HEK293 (cell line): Measurements from ENCODE around the gene ALKBH7.

Source experiments
- CTCF ChIA-PET: fragments of 350-600 bp; formaldehyde crosslinking; extraction: SDS; loops from one replicate; lab custom pipeline; 2021; ENCODE audit warnings: antibody characterized with exemption; lab: Yijun Ruan, JAX
- POLR2A ChIA-PET: fragments of 300-600 bp; formaldehyde crosslinking; extraction: SDS; loops from one replicate; lab custom pipeline; 2020; ENCODE audit warnings: antibody characterized with exemption, inconsistent platforms; lab: Yijun Ruan, JAX
- H3K27ac ChIP-seq: fragments of 200-500 bp; sonication (Bioruptor generic); 2 replicates; pipeline ENCODE4 v1.5.1; 2014; ENCODE audit warnings: low read depth, low read length, control low read depth, inconsistent platforms; ENCODE audit errors: extremely low read depth
- H3K36me3 ChIP-seq, 2 experiments: fragments of 200-500 bp in 1 of 2; sonication (Bioruptor generic) in 1 of 2; 1 replicate in 1 of 2; 2 replicates in 1 of 2; pipeline ENCODE4 v1.5.1; 2014 to 2017; ENCODE audit warnings: inconsistent platforms in 2 of 2, low read length in 2 of 2; ENCODE audit not compliant: control insufficient read depth in 2 of 2, insufficient read depth in 1 of 2
- H3K4me1 ChIP-seq: fragments of 200-500 bp; sonication (Bioruptor generic); 2 replicates; pipeline ENCODE4 v1.5.1; 2014; ENCODE audit warnings: mild to moderate bottlenecking, low read length, inconsistent platforms; ENCODE audit not compliant: control insufficient read depth, insufficient read depth
- H3K4me3 ChIP-seq: 2 replicates; pipeline ENCODE4 v1.5.1; 2011; ENCODE audit warnings: low read depth, mild to moderate bottlenecking, control low read depth, low read length, moderate library complexity
- H3K9me3 ChIP-seq: fragments of 200-500 bp; sonication (Bioruptor generic); 2 replicates; pipeline ENCODE4 v1.5.1; 2014; ENCODE audit warnings: low read depth, low read length, inconsistent platforms; ENCODE audit not compliant: control insufficient read depth, insufficient read depth
- CTCF ChIP-seq: fragments of 450-650 bp; formaldehyde crosslinking; IDR thresholded peaks from 2 replicates; pipeline ENCODE4 v1.5.1; 2016; ENCODE audit warnings: missing biosample characterization, missing genetic modification characterization
- HOXD13 ChIP-seq: sonication (generic); formaldehyde crosslinking; IDR thresholded peaks from 2 replicates; pipeline ENCODE4 v1.8.0; 2022; ENCODE audit warnings: missing genetic modification reagents, borderline replicate concordance
- MZF1 ChIP-seq: fragments of 450-650 bp; formaldehyde crosslinking; IDR thresholded peaks from 2 replicates; pipeline ENCODE4 v1.5.1; 2017; ENCODE audit warnings: missing biosample characterization, missing genetic modification characterization, borderline replicate concordance
- PRDM10 ChIP-seq: fragments of 450-650 bp; formaldehyde crosslinking; IDR thresholded peaks from 2 replicates; pipeline ENCODE4 v1.5.1; 2016; ENCODE audit warnings: missing biosample characterization, missing genetic modification characterization
- PRDM2 ChIP-seq: fragments of 450-650 bp; formaldehyde crosslinking; IDR thresholded peaks from 2 replicates; pipeline ENCODE4 v1.5.1; 2016; ENCODE audit warnings: missing biosample characterization, missing genetic modification characterization, borderline replicate concordance
- SCRT1 ChIP-seq: fragments of 450-650 bp; formaldehyde crosslinking; IDR thresholded peaks from 2 replicates; pipeline ENCODE4 v1.5.1; 2016; ENCODE audit warnings: missing biosample characterization, missing genetic modification characterization, borderline replicate concordance
- TCF7L2 ChIP-seq: IDR thresholded peaks from 2 replicates; pipeline ENCODE4 v1.6.1; 2011; ENCODE audit warnings: low read depth, mild to moderate bottlenecking, inconsistent platforms, low read length, moderate library complexity, borderline replicate concordance
- YY2 ChIP-seq: fragments of 450-650 bp; formaldehyde crosslinking; IDR thresholded peaks from 2 replicates; pipeline ENCODE4 v1.5.1; 2016; ENCODE audit warnings: missing biosample characterization, missing genetic modification characterization
- ZBTB20 ChIP-seq: fragments of 450-650 bp; formaldehyde crosslinking; IDR thresholded peaks from 2 replicates; pipeline ENCODE4 v1.5.1; 2016; ENCODE audit warnings: missing biosample characterization, missing genetic modification characterization
- ZBTB48 ChIP-seq: fragments of 450-650 bp; formaldehyde crosslinking; IDR thresholded peaks from 2 replicates; pipeline ENCODE4 v1.5.1; 2016; ENCODE audit warnings: missing biosample characterization, missing genetic modification characterization
- ZFP3 ChIP-seq: fragments of 450-650 bp; formaldehyde crosslinking; IDR thresholded peaks from 2 replicates; pipeline ENCODE4 v1.5.1; 2016; ENCODE audit warnings: low read depth, missing biosample characterization, missing genetic modification characterization
- ZFP37 ChIP-seq: fragments of 450-650 bp; formaldehyde crosslinking; IDR thresholded peaks from 2 replicates; pipeline ENCODE4 v1.5.1; 2016; ENCODE audit warnings: missing biosample characterization, missing genetic modification characterization
- ZIC2 ChIP-seq: fragments of 450-650 bp; formaldehyde crosslinking; IDR thresholded peaks from 2 replicates; pipeline ENCODE4 v1.5.1; 2016; ENCODE audit warnings: missing biosample characterization, missing genetic modification characterization
- ZNF169 ChIP-seq: fragments of 450-650 bp; formaldehyde crosslinking; IDR thresholded peaks from 2 replicates; pipeline ENCODE4 v1.5.1; 2016; ENCODE audit warnings: missing biosample characterization, missing genetic modification characterization
- ZNF18 ChIP-seq: fragments of 450-650 bp; formaldehyde crosslinking; IDR thresholded peaks from 2 replicates; pipeline ENCODE4 v1.5.1; 2016; ENCODE audit warnings: missing biosample characterization, missing genetic modification characterization
- ZNF324 ChIP-seq: fragments of 450-650 bp; formaldehyde crosslinking; IDR thresholded peaks from 2 replicates; pipeline ENCODE4 v1.5.1; 2016; ENCODE audit warnings: missing biosample characterization, missing genetic modification characterization
- ZNF341 ChIP-seq: fragments of 450-650 bp; formaldehyde crosslinking; IDR thresholded peaks from 2 replicates; pipeline ENCODE4; 2016; ENCODE audit warnings: low read depth, missing biosample characterization, missing genetic modification characterization
- ZNF394 ChIP-seq: fragments of 450-650 bp; formaldehyde crosslinking; IDR thresholded peaks from 2 replicates; pipeline ENCODE4 v1.5.1; 2016; ENCODE audit warnings: missing biosample characterization, missing genetic modification characterization, mild to moderate bottlenecking, moderate library complexity, borderline replicate concordance
- ZNF423 ChIP-seq: fragments of 450-650 bp; formaldehyde crosslinking; IDR thresholded peaks from 2 replicates; pipeline ENCODE4 v1.5.1; 2016; ENCODE audit warnings: missing biosample characterization, missing genetic modification characterization
- ZNF600 ChIP-seq: fragments of 450-650 bp; formaldehyde crosslinking; IDR thresholded peaks from 2 replicates; pipeline ENCODE4 v1.5.1; 2016; ENCODE audit warnings: missing biosample characterization, missing genetic modification characterization
- ZNF654 ChIP-seq: fragments of 450-650 bp; formaldehyde crosslinking; IDR thresholded peaks from 2 replicates; pipeline ENCODE4 v1.5.1; 2016; ENCODE audit warnings: low read depth, missing biosample characterization, missing genetic modification characterization
- ZNF701 ChIP-seq: fragments of 450-650 bp; formaldehyde crosslinking; IDR thresholded peaks from 2 replicates; pipeline ENCODE4 v1.5.1; 2016; ENCODE audit warnings: missing biosample characterization, missing genetic modification characterization
- ZNF776 ChIP-seq: fragments of 450-650 bp; formaldehyde crosslinking; IDR thresholded peaks from 2 replicates; pipeline ENCODE4 v1.5.0; 2017; ENCODE audit warnings: missing biosample characterization, missing genetic modification characterization, borderline replicate concordance
- ZNF843 ChIP-seq: fragments of 450-650 bp; formaldehyde crosslinking; IDR thresholded peaks from 2 replicates; pipeline ENCODE4 v1.5.1; 2016; ENCODE audit warnings: missing biosample characterization, missing genetic modification characterization

ALKBH7 gene

GRCh38 chr19:6393983-6394412 is 21.4 kb downstream of the ALKBH7 start:
- ChIA-PET CTCF (interaction anchor here (0.6 to 2.2 kb wide), 2 partner anchors 18 to 1863 kb away, joined by 5 to 6 read pairs; no protein-coding TSS in a partner anchor), POLR2A (interaction anchor here (0.9 to 1.4 kb wide), 3 partner anchors 17 to 24 kb away, joined by 3 to 9 read pairs (median 4); partner anchors contain the start of gene ALKBH7)
- Histone ChIP-seq H3K4me1 (peaks cover 6% of the 10 kb centered on the region), H3K9me3 (no peaks in the 10 kb centered on the region), H3K27ac (peak overlapping the region; percentile 52), H3K4me3 (peak overlapping the region; percentile 73), H3K36me3 (peaks cover 13 to 27% of the 10 kb centered on the region in 2 experiments)
- TF ChIP-seq PRDM2 (tag by site-specific recombination) (no peak), ZNF18 (no peak), ZNF423 (no peak), TCF7L2 (no peak), ZFP3 (tag by site-specific recombination) (peak; percentile 100), CTCF (no peak), MZF1 (tag by site-specific recombination) (0 out of 2 replicates have a peak, but pooled peaks have one; percentile 6), ZNF394 (tag by site-specific recombination) (no peak), ZNF169 (tag by site-specific recombination) (no peak), SCRT1 (no peak), ZNF843 (tag by site-specific recombination) (no peak), YY2 (no peak), ZBTB48 (tag by site-specific recombination) (0 out of 2 replicates have a peak, but pooled peaks have one; percentile 3), ZFP37 (tag by site-specific recombination) (no peak), ZNF776 (tag by site-specific recombination) (no peak), ZIC2 (peak; percentile 66; the same call in 1 of the 2 replicates), ZNF701 (no peak), ZNF324 (tag by site-specific recombination) (no peak), ZBTB20 (tag by site-specific recombination) (peak; percentile 99), HOXD13 (CRISPR knock-in tag) (no peak), ZNF341 (tag by site-specific recombination) (no peak), PRDM10 (peak; percentile 18; the same call in 1 of the 2 replicates), ZNF654 (tag by site-specific recombination) (no peak), ZNF600 (tag by site-specific recombination) (no peak)
